H4 (cell line): ENCODE measurements around the gene SEL1L2. TPM values are rescaled to one million over a fixed set of nuclear protein-coding genes. Genes with fewer than 3 reads are reported as not detected.
A peak's percentile ranks its signal among the peaks of the same experiment; 100 is the strongest.

Experiments used
- DNase-seq: peaks from one replicate; pipeline ENCODE4 v3.0.0-alpha.2; 2015; ENCODE audit warnings: low spot score
- total RNA-seq: library from RNA; depleted of rRNA; stranded (reverse); fragments of >200 nt; shearing (Covaris generic); gene quantifications from 2 replicates; pipeline ENCODE4 v1.2.3, GENCODE V29; 2014

The SEL1L2 gene
- total RNA-seq, 1 experiment from 2014 or later: not detected

GRCh38 chr20:13865791-13866351 is 124.5 kb downstream of the SEL1L2 start:
- DNase-seq: no peak

DNA sequence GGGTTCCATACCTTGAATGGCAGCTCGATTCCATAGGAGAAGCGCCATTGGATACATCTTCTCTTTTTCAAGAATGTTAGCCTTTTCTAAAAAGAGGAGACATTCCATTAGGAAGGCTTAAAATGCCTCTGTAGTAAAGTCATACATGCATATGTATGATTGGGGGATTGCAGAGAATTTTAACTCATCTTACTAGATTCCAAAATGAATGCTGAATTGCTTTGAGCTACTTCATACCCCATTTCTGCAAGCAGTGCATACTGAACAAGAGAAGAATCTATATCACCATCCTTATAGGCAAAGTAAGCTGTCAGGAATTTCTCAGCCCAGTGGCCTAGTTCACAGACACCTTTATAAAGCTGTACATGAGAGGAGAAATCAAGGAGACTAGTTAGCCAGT is 125.3 kb downstream of the SEL1L2 start:
- no peak for DNase-seq

DNA sequence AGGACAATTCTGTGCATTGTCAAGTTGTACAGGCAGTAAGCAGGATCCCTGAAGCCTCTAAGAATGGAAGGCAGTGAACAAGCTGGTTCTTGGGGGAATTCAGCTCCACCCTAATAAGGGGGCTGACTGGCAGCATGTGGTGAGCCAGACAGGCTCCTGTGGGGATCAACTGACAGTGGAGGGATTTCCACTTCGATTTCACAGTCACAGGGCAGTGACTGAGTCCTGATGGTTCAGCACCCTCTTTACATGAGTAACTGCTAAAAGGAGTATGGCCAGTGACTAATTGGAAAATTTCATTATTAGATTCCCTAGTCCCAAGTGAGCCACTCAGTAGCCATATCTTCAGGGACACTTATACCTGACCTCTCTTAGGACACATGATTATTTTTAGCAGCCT is 127.2 kb downstream of the SEL1L2 start:
- no peak for DNase-seq

DNA sequence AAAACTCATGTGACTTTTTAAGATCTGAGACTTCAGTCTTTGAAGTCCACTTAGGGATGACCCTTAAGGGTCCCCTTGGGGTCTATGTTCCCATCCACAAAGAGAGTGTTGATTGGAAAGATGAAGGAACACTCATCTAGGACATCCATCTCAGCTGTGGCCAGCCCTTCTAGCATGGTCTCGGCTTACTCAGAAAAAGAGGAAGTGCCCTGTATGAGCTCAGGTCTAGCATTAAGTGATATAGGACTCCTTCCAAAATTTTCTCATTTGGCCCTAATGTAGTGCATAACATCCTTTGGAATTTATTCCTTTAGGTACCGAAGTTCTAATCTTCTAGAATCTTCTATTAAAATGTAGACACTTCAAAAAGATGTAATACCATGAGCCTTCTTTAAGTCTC is 128.2 kb downstream of the SEL1L2 start:
- no peak for DNase-seq

- no peak for DNase-seq
Observed at GRCh38 chr20:13858871-13859270, 131.5 kb downstream of the SEL1L2 start.

DNA sequence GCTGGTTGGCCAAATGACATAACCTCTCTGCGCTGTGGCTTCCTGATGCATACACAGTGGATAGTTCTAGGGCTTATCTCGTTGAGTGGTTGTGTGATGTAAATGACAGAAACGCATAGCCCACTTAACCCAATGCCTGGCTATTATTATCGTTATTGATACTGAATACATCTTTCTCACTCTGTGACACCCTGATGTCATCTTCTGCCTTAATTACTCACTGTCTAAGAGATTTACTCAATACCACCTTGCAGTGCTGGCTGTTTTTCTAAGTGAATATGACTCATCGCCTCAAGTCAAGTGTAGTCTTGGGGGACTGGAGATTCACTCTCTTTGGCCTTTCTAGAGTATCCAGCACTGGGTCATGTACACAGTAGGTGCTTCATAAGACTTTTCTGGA is 132.0 kb downstream of the SEL1L2 start:
- no peak for DNase-seq

GRCh38 chr20:13857961-13858360 is 132.5 kb downstream of the SEL1L2 start:
- no peak for DNase-seq

DNA sequence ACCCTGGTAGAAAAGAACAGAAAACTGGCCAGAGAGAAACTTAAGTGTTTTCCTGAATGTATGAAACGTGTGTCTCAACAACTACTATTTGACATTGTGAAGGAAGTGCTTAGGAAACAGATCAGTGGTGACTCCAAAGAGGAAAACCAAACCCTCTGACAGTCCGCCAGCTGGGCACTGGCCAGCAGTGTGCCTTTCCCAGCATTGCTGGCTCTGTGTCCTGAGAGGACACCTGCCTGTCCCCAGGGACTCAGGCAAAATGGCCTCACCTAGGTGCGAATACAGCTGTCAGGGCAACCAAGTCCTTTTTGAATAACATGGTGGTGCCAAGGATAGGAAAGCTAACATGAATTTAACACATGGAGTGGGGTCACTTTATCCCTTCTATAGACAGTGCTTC is 133.1 kb downstream of the SEL1L2 start:
- no peak for DNase-seq

DNA sequence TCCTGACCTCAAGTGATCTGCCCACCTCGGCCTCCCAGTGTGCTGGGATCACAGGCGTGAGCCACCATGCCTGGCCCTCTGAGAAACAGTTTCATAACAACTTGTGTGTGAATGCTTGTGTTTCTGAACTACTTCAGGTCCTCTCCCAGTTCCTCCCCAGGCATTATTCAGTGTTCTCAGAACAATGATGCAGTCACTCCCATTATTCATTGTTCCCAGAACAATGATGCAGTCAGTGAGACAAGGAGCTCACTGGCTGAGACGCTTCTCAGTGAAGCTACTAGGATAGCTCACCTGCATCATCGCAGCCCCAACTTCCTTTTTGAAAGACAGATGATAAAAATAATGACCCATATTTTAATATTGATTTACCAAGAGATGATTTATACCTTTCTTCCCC is 134.1 kb downstream of the SEL1L2 start:
- DNase-seq: no peak

DNA sequence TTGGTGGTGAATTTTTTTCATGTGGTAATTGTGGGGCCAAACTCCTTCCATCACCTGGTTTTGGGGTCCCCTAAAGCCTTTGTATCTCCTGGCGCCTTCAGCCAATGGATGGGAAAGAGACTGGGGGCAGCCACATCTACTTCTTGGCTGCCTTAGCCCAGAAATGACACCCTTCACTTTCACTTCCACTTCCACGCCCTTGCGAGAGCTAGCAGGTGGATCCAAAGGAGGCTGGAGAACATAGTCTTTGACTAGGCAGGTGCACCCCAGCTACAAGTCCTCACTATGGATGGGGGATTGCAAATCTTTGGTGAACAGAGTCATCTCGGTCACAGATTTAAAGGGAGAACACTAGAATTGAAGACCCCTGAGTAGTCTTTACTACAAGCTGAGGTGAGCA is 134.8 kb downstream of the SEL1L2 start:
- no peak for DNase-seq

- DNase-seq: no peak
Observed at GRCh38 chr20:13852306-13852705, 138.1 kb downstream of the SEL1L2 start.

DNA sequence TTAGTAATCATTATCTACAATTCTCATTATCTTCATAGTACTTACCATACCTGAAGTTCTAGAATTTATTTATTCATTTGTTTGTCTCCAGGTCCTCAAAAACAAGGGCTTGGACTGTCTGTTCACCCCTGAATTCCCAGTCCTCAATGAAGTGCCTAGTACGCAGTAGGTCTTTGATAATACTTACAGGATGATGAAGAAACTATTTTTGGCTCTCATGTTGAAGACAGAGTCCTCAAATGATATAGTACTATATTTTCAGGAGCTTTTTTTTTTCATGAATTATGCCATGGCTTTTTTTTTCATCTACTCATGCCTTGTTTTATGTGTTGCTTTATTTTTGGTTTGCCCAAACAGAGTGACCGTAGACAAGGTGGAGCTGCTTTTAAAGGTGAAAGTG is 139.1 kb downstream of the SEL1L2 start:
- no peak for DNase-seq

DNA sequence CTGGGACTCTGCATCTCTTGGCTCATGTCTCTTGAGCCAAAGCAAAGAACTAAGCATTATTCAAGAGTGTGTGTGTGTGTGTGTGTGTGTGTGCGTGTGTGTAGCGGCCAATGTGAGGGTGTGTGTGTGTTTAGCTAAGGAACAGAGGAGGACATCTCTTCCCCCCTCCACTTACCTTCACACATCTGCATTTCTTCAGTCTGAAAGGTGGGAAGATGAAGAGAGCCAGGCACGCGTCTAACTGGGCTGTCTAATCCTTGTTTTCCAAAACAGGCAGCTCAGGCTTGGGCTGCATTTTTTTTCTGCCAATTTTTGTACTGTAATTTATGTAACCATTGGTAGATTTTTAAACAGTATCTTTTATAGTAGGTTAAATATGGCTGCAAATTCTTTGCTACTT is 146.1 kb downstream of the SEL1L2 start:
- no peak for DNase-seq

- no peak for DNase-seq
Observed at GRCh38 chr20:13841206-13841605, 149.2 kb downstream of the SEL1L2 start.

GRCh38 chr20:13840093-13840465 is 150.3 kb downstream of the SEL1L2 start:
- DNase-seq: no peak

- peak; percentile 68 for DNase-seq
Observed at GRCh38 chr20:13839421-13840092, 150.9 kb downstream of the SEL1L2 start.

- no peak for DNase-seq
Observed at GRCh38 chr20:13838664-13839063, 151.8 kb downstream of the SEL1L2 start.

GRCh38 chr20:13831476-13831875 is 158.9 kb downstream of the SEL1L2 start:
- no peak for DNase-seq

DNA sequence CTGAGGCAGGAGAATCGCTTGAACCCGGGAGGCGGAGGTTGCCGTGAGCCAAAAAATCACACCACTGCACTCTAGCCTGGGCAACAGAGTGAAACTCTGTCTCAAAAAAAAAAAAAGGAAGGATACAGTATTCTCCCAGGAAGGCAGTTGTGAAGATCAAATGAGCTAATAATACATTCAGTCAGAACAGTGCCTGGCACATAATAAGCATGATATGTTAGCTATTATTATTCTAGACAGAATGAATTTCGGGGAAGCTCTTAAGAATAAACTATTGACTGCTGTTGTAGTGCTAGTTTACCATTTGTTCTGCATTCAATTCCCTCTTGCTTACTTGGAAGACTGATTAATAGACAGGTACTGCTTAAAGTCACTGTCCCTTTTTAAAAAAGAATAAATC is 164.9 kb downstream of the SEL1L2 start:
- DNase-seq: no peak

GRCh38 chr20:13824459-13824858 is 166.0 kb downstream of the SEL1L2 start:
- no peak for DNase-seq

DNA sequence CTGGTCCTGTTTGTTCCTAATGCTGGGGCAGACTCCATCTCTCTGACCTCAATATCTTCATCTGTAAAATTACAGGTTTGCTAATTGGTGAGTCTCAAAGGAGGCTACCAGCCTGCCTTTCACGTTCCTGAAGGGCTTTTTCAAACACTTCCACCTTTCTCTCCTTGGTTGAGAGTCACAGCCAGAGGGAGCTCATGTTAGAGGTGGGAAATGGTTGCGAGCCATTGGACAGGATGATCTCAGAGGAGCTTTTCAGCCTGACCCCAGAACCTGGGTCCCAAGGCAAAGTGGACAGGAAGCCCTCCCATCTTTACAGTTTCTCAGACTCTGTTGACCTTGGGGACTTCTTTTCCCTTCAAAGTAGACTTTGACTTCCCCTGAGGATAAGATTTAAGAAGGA is 168.0 kb downstream of the SEL1L2 start:
- DNase-seq: no peak

- DNase-seq: no peak
Observed at GRCh38 chr20:13821876-13822275, 168.5 kb downstream of the SEL1L2 start.

DNA sequence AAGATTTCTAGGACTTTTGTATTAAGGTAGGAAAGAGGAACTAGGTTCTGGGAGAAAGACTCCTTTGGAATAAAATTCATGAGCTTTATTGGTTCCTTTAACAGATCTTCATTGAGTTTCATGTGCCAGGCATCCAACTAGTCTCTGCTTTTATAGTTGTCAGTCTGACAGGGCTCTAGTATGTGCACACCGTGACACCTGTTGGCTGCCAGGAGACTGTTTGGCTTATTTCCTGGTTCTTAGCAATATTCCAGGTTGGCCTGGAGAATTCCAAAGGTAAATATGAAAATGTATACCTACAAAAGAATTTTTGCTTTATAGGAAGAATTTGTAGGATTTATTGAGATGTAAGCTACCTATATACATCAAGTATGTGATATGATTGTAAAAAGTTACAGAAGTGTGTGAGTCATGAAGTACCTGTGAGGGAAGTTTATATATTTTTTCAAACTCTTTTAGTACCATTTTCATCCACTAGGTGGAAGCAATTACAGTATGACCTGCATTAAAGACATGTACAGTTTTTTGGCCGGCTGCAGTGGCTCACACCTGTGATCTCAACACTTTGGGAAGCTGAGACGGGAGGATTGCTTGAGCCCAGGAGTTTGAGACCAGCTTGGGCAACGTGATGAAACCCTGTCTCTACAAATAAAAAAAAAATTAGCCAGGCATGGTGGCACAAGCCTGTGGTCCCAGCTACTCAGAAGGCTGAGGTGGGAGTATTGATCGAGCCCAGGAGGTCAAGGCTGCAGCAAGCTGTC is 170.3 kb downstream of the SEL1L2 start:
- DNase-seq: peak; percentile 64
